Measurements from ENCODE around the gene THEM4.
"Not testable (repeated sequence)": the region's sequence is repeated elsewhere in the genome, so short reads cannot be mapped to it uniquely, and the experiment has no call there.

THEM4 gene

DNA sequence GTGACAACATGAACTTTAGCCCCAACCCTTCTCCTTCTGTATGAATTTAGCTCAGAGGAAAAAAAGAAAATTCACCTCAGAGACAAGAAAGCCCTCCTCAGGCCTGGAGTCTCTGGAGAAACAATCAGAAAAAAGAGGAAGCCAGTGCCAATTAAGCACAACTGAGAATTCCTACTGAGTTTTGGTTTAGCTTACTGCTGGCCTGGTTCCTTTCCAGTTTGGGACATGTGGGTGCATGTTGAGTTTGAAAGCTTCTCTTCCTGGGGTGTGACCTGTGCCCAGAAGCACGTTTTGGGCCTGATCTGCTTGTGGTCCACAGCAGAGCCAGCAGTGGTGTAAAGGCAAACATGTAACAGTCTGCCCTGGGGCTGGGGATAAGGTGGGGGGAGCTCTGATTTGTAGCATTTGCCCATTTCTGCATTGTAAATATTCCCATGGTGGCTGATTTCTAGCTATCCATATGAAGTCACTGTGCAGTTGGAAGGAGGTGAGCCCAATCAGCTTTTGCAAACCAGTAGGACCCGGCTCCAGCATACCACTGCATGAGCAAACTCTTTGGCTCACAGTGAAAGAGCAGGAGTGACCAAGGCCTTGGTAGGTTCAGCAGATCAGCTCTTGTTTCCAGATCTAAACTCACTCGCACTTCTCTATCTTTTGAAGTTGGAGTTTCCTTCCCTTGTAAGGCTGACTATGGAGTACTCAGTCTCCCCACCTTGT lies 51.1 kb downstream of the THEM4 start:
- no peak for DNase-seq

DNA sequence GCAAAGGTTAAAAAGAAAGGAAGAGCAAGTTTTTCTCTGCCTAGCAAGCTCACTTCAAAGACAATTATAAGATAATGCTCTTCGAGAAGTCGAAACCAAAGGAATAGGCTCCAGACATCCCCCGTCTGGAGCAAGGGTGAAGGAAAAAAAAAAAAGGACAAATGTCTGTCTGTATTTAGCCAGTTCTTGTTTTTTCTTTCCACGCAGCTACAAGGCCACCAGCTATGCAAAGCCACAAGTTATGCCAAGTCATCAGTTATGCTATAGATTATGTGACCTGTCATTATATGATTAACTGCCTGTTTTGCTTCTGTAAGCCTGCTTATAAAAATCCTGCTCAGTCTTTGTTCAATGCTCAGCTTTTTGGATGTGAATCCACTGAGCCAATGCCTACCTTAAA lies 53.4 kb downstream of the THEM4 start:
- no peak for DNase-seq

DNA sequence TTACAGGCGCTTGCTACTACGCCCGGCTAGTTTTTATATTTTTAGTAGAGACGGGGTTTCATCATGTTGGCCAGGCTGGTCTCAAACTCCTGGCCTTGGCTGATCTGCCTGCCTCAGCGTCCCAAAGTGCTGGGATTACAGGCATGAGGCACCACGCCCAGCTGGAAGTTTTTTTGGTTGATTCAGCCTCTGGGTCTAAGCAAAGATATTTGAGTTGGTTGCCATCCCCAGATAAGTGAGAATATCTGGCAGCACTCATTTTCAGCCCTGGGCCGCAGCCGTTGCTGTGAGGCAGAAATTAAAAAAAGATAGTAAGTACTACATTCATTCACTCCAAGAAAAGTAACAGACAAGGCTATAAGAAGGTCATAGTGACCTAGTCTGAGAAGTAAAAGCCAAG lies 53.8 kb downstream of the THEM4 start:
- DNase-seq, result not testable (repeated sequence)

DNA sequence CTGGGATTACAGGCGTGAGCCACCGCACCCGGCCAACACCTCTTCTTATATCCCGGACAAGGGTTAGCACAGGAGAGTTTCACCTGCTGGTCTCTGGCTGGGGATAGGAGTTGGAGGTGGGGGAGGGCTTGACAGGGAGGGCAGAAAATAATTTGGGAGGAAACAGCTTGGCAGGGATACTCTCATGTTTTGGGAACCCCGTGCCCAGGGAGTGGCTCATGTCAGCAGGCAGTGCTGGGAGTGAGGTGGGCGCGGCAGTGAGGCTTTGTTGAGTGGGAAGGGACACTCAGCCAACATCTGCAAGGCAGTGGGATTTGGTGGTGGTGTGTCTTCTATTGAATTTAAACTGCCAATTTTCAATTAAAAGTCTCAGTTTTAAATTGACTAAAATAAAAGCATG lies 54.7 kb downstream of the THEM4 start:
- no peak for DNase-seq

DNA sequence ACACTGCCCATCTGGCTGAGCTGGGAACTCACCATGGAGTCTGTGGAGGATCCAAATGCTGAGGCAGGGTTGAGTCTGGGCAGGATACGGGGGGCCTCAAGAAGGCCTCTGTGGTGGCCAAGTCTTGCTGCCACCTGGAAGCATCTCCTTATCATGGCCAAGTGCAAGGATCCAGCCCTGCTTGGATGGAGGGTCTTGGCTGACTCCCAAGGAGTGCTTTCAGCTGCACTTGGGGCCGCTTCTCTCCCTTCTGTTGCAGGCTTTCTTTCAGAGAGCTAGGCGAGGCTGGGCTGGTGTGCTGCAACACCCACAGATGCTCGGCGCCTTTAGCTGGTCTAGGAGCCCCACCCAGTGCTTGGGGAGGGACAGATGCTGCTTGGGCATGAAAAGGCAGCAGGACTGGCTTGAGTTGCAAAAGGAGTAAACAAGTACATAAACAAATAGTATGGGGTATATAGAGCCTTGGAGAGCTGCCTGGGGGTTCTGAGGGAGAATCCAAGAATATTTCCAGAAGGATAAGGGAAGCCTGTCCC lies 55.8 kb downstream of the THEM4 start, which contains the start of gene THEM5:
TSS of gene THEM5 (minus strand) at position 302 of the 533 bp plus-strand sequence. CDS start at position 155, 147 bp downstream.
- DNase-seq, result no peak

DNA sequence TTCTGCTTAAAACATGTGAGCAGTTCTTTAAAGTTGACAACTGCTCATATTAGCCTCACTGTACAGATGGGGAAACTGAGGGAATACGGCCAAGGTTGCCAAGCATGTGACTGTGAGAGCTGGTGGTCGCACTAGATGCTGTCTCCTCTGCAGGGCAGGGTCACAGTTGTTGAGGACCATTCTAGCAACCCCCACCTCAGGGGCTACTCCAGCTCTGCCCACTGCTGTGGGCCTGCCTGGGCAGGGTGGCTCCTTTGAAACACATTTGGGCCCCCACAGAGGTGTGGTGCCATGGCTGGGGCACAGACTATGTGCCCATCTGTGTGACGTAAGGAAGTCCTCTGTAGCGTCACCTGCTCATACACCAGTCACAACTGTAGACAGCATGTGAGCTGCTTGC lies 56.6 kb downstream of the THEM4 start:
- DNase-seq, result no peak

DNA sequence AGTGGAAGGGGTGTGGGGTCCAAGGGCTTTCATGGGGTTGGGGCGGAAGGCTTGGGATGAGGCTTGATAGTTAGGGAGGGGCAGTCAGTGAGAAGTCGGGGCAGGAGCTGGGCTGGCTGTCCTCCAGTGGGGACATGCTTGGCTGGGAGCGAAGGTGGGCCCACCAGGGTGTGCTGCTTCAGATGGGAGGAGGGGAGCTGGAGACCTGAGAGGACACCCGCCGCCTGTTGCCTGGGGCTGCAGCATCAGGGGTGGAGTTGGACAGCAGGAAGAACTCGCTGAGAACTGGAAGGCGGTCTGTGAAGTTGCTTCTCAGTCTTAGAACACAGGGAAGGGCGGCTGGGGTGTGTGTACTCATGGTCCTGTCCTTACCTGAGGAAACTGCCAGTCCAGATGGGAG lies 57.4 kb downstream of the THEM4 start:
- DNase-seq, result no peak

DNA sequence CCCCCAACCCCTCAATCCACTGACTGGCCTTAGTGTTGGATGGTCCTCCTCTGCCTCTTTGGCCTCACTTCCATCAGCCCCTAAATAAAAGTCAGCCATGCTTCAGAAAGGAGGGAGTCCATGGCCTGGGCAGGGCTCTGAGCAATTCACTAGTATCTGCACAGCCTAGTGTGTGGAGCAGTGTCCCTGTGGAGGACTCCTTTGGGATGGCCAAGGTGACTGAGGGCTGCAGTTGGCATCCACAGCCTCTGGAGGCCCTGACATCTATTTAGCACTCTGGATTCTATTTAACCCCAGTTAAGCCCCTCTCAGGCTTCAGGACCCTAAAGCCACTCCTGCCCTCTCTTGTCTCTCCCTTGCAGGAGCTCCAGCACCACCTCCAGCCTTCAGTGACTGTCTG lies 59.4 kb downstream of the THEM4 start:
- no peak for DNase-seq

DNA sequence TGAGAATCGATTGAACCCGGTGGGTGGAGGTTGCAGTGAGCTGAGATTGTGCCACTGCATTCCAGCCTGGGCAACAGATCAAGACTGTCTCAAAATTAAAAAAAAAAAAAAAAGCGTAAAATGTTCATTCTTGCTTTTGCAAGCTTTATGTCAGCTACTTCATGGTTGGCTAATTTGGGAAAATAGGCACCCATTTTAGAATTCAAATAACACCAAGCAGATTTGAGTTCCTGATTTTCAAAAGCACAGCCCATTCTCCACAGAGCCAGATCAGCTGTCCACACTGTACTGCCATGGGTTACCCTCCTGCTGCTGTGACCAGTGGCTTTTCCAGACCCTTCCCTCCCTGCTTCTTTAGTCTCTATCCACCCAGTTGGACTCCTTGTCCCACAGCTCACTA lies 60.2 kb downstream of the THEM4 start:
- DNase-seq, result no peak

DNA sequence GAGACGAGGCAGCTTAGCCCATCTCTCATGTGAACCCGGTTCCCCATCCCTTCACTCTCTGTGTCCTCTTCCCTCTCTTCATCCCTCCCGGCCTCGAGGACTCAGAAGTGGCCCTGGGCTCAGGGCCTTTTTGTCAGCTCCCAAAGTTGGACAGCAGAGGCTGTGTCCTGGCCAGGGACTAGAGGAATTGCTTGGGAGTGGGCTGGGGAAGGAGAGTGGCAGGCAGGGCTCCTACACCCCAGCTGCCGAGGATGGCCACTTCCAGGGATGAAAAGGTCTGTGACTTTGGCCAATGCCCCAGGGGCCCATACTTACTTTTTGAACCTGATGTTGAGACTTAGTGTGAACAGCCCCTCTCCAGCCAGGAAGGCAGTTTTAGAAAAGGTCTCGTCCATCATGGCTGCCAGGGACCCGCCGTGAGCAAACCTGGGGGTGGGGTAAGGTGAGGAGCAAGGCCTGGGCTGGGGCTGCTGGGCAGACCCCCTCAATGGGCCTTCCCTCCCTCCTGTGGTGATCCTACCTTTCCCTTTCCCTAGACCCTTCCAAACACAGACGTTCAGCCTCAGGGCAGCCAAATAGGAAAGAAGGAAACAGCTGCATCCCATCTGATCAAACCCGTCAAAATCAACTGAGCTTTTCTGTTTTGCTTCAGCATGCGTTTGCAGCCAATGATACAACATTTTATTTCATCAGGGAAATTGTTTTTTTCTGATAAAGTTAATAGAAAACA lies 61.3 kb downstream of the THEM4 start:
- DNase-seq, result no peak

DNA sequence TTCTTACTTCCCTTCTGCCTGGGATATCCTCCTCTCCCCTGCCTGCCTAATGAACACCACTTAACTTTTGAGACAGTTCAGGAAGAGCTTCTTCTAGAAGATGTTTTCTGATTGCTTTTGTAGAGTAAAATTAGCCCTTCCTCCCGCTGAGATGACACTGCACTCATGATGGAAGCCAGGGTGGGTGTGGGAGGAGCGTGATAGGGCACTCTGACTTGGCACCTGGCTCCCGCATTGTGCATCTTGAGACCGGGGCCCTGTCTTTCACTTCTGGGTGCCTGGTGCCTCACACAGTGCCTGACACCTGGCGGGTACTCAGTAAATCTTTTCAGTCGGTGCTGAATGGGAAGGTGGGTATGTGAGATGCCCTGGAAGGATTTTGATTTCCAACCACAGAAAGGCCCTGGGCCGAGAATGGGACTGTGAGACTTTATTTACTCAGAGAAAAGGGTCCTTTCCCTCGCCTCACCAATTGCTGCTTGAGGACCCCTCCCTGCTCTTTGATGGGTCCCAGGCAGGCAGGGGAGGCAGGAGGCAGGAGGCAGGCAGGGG lies 62.5 kb downstream of the THEM4 start:
- DNase-seq, result no peak

DNA sequence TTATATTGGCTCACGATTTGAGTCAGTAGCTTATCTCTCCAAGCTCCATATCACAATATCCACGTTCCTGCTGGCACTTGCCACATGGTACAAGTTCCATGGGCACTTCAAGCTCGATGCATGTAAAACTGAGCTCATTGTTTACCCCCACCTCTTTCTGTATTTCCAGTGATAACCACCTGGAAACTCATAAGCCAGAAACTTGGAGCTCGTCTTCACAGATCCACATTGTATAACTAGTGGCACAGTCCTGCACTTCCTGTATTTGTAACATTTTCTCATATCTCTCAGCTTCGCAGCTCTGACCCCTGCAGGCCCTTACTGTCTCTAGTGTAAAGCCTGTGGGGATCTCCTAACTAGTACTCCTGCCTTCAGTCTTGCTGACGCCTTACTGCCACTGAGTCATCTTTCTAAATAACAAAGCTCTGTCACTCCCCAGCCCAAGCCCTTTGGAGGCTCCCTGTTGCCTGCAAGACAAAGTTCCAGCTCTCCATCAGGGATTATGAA lies 63.2 kb downstream of the THEM4 start:
- peak; percentile 46 for DNase-seq

DNA sequence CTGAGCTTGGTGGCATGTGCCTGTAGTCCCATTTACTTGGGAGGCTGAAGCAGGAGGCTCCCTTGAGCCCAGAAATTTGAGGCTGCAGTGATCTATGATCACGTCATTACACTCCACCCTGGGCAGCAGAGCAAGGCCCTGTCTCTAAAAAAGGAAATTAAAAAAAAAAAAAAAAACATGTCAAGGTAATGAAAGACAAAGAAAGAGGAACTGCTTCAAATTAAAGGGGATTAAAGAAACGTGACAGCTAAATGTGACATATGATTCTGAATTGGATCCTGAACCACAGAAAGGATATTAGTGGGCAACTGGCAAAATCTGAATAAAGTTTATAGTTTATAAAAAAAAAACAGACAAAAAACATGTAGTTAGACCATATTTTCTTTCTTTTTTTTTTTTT lies 65.9 kb downstream of the THEM4 start:
- DNase-seq, result no peak

DNA sequence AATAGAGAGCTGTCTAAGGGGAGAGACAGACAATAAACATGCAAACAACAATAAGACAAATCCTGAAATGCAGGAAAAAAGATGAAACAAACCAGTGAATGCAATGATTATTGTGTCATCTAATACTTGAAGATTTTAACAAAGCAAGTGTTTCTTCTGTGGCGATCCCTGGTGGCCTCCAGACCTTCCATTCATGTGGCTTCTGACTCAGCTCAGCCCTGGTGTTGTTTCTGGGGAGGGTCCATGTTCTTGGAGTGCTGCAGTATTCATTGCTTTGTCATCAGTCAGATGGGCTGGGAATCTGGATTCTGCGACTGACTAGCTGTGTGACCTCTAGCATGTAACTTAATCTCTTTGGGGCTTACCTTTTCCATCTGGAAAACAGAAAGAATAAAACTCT lies 68.2 kb downstream of the THEM4 start:
- peak; percentile 21 for DNase-seq

DNA sequence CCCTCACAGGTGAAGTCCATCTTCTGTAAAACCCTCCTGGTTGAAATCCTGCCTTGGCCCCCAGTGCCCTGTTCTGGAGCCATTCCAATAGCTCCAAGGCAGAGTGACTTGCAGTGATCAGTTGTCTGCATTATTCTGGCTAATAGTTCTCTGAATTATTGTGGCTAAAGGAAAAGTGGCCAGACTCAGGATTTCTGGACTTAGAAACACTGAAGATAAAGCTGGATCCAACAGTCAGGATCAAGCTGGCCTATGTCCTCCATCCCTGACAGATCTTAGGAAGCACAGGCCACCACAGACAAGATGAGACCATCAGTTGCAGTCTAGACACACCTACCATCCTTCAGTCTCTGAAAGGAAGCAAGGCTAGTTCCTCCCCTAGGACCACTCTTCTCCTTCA lies 68.9 kb downstream of the THEM4 start:
- no peak for DNase-seq

DNA sequence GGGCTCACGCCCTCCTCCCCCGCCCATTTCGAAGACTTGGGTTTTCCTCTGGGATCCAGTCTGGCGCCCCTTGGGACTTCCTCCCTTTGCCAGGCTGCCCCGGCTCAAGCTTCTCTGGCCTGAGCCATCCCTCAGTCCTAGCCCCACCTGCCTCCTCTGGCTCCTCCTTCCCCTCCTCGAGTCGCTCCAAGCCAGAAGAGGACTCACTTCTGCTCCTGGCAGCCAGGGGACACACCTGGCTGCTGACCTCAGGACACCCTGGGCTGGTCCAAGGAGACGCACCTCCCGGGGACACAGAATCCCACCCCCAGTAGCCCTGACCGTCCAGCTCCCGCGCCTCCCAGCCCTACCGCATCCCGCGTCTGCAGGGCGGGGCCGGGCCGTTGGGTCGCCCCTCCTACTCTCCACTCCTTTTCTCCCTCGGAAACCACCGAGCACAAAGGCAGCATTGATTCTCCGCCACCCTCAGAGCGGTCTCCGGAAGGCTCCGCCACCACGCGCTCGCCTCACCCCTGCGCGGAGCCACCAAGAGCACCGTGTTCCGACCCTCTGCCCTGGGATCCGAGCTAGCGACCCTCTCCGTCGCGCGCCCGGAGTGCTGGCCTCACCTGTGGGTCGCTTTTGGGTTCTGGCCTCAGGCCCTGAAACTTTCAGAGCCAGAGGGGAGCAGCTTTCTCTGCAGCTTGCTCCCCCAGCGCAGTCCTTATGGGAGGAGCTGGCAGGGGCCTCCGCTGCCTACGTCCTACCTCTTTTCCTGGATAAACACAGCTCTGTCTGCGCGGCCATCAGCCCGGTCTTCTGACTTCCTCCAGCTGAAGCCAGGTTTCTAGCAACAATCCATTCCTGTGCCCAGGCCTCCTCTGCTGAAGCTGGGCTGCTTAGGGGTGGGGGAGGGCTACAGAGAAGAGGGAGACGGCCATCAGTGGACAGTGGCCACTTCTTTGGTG lies 69.6 kb downstream of the THEM4 start, which contains the start of gene C2CD4D:
TSS of gene C2CD4D (minus strand) at position 364 of the 947 bp plus-strand sequence. CDS start 831 bp downstream, outside the sequence.
- no peak for DNase-seq

DNA sequence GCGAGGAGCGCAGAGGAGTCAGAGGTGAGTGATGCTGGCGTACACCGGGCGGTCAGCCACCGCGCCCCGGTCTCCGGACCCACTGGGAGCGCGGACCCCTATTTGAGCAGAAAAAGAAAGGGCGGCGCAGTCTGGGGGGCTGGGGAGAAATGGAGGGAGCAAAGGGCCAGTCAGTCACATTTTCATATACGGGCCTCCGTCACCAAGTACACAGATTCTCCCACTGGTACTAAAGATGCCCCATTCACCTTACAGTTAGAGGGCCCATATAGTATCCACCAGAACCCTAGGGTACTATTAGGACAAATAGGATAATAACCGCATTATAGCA lies 70.3 kb downstream of the THEM4 start:
- no peak for DNase-seq

DNA sequence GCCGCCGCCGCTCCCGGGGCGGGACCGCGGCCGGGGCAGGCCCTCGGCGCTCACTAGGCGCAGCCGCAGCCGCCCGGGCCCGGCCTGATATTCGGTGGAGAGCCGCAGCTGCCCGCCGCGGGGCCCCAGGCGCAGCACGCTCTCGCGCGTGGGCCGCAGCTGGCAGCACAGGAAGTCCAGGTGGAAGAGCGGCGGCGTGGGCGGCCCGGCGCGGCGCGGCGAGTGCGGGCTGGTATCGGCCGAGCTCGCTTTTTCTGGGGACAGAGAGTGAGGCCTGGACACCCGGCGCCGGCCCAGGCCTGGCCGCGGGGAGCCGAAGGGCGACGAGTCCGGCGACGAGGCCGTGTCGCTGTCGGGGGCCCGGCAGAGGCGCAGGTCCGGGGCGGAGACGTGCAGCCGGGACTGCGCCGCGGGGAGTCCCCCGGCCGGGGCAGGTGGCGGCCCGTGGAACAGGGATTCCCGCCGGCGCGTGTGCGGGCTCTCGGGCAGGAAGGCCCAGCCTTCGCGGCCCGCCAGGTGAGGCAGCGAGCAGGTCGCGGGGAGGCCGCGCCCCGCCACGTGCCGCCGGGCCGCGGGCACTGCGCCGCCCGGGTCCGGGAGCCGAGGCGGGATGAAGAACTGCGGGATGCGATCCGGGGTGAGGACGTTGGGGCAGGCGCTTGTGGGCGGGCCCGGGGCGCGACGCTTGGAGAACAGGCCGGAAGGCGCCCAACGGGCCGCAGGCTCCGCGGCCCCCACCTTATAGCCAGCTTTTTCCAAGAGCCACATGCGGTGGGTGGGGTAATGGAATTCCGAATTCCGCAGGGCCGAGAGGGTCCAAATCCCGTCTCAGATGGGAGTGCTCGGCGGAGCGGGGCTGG lies 70.9 kb downstream of the THEM4 start:
- no peak for DNase-seq

DNA sequence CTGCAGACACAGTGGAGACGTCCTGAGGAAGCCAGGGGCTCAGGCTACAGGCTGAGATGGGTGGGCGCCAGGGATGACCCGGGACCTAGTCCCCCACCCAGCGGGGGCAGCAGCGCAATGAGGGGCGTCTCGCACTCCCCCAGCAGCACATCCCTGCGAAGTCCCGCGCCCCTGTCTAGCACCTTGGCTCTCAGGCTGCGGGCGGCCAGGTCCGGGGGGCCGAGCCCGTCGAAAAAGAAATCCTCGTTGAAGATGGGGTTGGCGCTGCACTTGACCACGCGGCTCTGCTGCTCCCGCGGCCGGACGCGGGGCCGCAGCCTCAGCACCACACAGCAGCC lies 71.5 kb downstream of the THEM4 start:
- DNase-seq, result no peak

DNA sequence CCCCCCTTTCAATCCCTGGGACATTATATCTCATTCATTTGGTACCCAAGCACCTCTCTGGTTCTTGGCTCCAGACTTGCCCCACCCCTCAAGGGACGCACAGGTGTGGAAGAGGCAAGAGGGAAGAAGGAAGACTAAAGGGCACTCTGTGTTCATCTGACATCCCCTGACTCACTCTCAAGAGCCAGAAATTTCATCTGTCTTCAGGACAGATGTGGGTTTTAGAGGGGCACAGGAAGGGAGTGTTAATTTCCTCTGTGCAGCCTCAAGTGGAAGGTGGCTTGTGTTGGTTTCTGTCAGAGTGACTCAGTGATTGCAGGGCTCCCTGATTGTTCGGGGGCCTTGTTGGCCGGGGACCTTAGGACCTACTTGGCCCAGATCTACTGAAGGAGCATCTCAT lies 72.1 kb downstream of the THEM4 start:
- DNase-seq, result no peak

DNA sequence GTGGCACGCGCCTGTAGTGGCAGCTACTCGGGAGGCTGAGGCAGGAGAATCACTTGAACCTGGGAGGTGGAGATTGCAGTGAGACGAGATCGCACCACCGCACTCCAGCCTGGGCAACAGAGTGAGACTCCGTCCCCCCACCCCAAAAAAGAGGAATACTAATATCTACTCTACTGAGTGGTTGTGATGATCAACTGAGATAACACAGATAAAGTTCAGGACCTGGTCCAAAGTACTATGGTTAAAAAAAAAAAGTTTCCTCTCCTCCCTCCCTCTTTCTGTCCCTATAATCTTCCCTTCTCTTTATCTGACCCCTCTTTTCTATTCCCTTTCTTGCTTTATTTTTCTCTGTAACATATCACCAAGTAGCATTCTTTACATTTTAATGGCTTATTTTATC lies 73.7 kb downstream of the THEM4 start:
- DNase-seq, result no peak

DNA sequence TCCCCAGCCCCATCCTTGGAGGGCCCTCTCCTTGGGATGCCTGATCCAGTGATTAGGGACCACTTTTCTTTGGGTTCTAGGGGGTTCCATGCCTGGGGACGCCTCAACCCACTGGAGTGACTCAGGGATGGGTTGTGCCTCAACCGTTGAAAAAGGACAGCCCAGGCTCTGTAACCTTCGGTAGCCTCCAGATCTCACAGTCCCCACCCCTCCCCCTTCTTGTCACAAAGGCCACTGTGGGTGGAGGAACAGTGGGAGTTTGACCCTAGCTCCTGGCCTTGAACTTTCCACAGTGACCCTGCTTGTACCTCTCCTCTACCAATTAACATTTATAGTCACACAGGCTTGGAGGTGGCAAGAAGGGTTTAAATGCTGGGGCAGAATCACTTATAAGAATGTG lies 75.1 kb downstream of the THEM4 start:
- DNase-seq, result no peak
